Stimulated activated CD4-positive, alpha-beta T cell treated with anti-CD3 and anti-CD28 coated beads, Interleukin-15, amount 100 ng/mL, for 24 hours (primary cell): ENCODE data around the gene MZB1.
"Not testable (repeated sequence)": the region's sequence is repeated elsewhere in the genome, so short reads cannot be mapped to it uniquely, and the experiment has no call there.

Source experiments
- DNase-seq: peaks from one replicate; pipeline ENCODE4 v3.0.0-alpha.2; 2020

The MZB1 gene

DNA sequence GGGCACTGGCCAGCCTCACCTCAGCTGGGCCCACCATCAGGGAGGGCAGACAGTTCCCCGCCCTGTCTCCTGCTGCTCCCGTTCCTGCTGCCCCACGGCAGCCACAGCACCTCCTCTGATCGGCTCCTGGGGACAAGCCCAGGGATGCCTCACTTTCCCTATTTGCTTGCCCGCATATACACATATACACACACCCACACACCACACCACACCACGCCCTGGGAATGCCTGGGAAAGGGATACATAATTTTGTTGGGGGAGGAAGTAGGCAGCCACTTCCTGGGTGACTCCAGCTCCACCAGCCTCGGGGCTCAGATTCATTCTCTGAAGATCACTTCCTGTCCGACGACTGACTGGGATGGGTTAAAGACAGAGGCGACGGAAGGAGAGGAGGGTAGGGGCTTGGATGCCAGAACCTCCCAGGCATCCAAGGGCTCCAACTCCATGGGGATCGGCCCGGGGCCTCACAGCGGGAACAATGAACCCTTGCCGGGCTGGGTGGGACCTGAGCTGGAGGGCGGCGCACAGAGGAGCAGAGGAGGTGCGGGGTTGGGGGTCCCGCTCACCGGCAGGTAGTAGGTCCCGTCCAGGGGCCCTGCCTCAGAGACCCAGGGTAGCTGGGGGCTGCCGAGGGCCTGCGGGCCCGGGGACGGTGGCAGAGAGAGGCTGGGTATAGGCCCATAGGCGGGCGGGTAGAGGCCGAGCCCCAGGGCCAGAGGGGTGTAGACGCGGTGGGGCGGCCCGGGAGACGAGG, 2.0 kb upstream of the MZB1 start:
- DNase-seq = peak; percentile 35

DNA sequence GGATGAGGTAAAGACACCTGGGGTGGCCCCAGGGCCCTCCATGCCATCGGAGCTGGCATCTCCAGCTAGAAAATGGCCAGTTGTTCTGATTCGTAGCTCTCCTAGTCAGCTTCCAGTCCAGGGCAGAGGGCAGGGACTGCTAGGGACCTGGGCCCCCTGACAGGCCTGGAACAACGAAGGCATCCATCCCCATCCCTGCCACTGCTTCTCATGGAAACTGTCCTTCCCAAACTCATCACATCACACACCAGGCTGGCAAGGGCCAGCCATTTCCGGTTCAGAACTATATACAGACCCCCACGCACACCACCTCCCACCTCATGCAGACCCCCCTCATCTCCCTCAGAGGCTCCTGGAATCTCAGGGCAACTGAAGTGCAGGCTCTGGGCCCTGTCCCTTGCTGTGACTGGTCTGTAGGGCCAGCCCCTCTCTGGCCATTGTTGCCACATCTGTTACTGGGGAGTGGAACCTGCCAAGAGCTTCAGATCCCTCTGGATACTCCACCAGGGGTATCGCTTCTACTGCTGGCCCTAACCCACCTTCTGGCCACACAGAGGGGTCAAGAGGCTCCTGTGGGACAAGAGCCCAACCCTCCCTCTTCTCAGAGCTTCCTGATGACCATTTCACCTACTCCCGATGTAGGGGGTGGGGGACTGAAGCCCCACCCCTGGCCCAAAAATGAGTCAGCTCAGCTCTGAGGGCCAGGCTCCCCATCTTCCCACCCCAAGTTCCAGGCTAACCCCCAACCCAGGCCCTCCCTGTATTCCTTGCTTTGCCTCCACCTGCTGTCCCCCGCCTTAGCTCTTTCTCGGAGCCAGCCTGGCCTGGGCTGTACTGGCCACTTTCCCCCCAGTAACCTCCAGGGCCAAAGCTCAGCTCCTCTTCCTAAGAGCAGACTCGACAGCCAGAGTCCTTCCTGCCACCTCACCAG, 1.2 kb upstream of the MZB1 start:
- no peak for DNase-seq

DNA sequence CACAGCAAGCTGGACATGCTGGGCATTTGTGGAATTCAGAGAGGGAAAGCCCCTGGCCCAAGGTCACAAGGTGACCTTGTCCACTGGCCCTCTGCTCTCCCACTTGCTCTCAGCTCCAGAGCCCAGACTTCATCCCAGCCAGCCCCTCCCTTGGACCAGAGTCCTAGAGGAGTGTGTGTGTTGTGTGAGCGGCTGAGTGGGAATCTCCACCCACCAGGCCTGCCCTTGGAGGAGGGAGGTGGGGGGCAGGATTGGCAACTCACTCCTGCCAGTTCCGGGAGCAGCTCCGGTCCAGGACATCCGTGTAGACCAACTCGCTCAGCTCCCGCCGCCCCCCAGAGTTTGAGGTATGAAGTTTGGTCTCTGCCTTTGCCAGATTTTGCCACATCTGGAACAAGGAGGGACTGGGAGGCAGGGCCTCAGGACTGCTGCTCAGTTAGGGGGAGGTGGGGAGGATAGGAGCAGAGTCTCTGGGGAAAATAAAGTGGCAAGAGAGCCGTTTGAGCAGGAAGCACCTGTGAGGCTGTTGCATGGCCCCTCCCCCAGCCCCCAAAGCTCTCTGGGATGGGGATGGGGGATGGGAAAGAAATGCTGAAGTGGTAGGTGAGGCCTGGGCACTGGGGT, 1.4 kb downstream of the MZB1 start:
- DNase-seq = no peak

DNA sequence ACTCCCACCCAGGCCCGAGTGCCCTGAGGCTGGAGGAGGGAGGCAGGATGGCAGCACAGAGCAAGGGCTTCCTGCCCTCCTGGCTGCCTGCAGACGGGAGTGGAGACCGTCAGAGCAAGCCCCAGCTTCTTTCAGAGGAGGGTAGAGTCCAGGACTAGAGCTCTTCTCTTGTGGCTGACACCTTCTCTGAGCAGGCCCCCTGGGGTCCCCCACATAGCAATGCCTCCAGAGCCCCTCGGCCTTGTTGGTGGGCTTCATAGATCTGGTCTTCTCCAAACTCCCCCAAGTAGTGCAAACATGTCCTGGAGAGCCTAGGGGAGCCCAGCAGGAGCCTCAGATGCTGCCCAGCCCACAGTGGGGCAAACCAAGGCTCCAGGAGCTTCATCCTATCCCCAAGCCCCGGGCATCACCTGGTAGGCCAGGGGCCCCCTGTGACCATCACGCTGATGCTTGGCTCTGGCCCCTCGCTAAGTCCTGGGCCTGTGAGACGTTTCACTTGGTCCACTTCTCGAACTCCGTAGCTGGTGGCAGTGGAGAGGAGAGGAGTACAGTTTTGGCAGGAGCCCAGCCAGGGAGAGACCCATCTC, 2.0 kb downstream of the MZB1 start:
- DNase-seq = no peak

DNA sequence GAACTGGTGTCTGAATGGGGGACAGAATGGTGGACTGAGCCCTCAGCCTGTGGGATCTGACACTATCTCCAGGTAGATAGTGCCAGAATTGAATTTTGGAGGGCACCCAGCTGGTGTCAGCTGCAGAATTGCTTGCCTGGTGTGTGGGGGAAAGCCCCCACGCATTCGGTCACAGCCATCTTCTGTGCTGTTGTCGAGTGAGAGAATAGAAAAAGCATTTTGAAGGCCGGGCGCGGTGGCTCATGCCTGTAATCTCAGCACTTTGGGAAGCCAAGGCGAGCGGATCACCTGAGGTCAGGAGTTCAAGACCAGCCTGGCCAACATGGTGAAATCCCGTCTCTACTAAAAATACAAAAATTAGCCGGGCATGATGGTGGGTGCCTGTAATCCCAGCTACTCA, 2.8 kb downstream of the MZB1 start:
- DNase-seq = not testable (repeated sequence)

DNA sequence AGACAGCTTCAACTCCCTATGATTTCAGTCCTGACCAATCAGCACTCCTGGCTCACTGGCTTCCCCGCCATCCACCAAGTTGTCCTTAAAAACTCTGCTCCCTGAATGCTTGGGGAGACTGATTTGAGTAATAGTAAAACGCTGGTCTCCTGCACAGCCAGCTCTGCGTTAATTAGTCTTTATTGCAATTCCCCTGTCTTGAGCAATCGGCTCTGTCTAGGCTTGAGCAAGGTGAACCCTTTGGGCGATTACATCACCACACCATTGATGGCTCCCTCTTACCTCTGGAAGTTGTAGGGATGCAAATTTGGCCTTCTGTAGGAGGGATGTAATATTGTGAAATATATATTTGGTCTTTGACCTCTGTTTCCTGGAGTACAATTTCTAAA, 3.7 kb downstream of the MZB1 start:
- DNase-seq = no peak

DNA sequence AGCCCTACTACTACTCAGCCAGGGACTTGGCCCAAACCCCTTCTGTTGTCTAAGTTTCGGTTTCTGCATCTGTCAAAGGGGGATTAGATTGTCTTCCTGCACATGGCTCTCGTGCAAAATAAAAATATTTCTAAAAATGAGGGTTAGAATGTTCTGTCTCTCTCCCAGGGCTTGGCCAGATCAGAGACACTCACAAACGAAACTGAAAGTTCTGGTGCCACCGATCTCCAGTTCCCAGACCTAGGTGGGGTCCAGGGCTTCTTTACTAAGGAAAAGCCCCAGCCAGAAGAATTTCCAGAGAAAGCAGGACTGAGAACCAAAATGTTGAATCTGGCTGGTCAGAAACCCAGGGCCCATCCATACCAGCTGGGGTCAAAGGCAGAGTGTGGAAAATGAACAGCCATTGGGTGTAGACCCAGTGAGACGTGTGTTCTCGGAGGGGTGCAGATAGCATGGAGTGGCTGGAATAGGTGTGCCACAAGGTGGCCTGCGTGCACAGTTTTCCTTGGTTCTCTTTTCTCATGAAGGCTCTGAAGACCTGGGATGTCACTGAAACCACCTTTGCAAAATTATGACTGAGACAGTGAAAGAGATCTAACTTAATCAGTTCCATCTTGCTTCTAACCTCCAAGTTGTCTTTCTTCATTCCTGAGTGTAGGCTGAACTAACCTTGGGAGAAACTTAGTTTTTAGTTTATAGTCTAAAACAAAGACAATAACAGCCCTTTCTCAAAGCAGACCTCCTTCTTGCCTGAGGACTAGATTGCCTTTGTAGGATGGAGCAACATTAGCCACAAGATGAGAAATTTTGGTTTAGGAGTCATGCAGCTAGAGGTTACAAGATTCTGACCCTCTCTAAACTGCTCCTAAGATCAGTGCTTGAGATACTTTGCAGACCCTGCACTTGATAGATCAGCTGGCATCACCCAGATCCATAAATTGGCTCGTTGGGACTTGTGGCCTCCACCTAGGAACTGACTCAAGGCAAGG, 4.4 kb downstream of the MZB1 start:
- DNase-seq = peak; percentile 40

DNA sequence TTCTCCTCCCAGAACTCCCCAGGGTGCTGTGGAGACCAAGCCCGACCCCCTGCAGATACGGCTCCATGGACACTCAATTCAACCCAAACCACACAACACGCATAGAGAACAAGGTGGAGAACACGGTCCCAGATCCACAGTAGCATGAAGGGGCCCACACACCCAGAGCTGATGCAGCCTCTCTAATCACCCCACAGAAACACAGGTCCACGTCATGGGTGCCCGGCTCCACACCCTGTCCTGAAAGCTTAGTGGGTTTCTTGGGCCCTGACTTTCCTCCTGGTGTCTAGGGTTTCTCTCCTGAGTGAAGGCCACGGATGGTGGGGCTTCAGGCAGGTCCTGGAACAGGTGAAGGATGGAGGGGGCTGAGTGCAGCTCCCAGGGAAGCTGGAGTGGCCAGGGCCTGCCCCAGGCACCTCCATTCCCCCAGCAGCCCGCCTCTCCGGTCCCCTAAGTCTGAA, 5.1 kb downstream of the MZB1 start:
- no peak for DNase-seq

DNA sequence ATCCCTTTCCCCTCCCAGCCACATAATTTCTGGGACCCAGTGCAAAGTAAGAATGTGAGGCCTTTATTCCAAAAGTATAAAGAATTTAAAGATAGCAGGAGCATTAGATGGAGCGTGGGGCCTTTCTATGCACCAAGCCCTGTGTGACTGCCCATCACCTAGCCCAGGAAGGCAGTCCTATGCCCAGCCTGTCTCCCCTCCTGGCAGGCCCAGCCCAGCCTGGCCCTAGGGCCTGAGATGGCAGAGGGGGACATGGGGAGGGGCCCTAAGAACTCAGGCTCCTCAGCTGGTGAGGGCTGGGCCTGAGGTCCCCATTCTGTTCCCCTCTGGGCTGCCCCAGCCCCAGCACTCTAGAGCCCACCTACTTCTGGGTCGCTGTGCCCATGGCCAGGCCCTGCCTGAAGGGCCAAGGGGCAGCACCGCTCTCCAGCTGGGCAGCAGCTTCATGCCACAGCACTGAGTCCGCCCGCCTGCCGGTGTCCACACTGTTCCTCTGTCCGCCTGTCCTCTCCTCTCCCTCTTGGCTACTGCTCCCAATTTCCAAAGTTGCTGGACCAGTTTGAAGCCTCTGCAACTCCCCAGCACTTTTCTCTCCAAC, 5.6 kb downstream of the MZB1 start:
- no peak for DNase-seq

DNA sequence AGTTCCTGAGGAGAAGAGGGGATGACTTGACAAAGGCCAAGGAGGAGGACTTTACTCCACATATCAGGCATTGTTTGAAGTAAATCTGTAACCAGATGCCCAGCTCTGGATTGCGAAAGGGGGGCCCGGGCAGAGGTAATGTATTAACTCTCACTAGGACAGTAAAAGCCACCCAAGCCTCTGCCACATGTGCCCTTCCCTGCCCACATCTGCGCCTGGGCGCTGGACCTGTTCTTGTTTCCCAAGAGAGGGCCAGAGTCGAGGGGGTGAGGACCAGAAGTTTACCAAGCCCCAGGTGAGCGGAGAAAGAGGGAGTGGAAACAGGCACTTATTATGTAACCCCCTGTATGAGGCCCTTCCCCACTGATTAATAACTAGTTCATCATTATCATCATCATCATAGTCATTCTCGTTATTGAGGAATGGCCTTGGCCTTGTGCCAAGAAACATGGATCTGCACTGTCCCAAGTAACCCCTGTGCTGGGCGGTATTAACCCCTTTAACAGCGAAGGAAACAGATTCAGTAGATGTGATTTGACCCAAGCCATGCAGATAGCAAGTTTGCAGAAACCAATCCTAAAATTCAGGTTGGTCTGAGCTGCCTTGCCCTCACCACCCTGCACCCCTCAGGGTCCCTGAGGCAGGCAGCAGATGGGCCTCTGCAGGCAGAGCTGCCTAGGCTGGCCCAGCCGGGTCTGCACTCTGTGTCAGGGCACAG, 6.3 kb downstream of the MZB1 start, which contains the start of gene SLC23A1:
SLC23A1 (minus strand) TSS at position 23 of the 718 bp plus-strand sequence. CDS start 44 bp downstream, outside the sequence.
- no peak for DNase-seq

DNA sequence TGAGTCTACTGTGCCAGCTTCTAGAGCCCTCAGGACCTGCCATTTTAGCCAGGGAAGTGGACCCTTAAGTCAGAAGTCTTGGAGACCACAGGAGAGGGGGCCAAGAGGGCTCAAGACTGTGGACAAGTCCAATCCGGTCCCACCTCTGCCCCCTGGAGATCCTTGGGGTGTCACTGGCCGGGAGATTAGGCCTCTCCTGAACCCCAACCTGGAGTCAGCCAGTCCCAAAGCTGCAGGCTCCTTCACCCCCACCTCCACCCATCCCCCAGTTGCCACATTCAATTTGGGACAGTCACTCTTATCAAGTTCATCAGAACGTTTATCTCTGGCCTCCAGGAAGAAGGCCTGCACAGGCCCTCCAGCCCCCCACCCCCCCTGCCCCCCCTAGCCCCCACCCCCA, 6.9 kb downstream of the MZB1 start:
- no peak for DNase-seq

DNA sequence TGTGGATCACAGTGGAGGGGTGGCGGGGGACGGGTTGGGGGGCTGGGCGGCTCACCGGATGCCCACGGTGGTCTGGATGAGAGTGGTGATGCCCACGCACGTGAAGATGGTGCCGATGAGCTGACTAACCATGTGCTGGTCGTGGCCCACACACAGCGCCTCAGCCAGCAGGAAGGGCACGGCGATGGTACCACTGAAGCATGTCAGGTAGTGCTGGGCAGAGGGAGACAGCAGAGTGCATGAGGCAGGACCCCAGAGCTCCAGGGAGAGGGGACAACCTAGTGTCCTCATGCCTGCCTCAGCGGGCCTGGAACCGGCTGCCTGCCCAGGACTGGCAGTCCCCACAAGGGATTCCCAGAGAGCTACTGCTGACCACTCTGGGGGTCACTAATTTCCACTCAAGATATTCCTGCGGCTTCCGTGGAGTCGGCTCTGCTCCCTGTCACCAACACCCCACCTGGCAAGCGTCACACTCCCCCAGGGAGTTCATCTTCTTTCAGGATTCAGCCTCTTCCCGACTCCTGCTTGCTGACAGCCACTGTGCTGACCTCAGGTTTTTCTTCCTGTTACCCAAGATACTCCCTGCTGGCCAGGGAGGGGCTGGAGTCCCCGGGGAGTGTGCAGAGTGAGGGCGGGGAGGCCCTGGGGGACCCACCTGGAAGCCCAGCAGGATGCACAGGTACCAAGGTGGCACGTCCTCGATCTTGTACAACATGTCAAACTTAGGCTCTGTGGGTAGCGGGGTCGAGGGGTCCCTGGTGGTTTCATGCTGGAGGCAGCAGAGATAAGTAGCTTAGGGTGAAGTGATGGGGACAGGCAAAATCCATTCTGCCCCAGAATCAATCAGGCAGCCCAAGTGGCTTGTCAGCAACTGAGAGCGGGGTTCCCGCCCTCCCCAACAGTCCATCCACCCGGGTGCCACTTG, 7.6 kb downstream of the MZB1 start:
- DNase-seq = no peak

DNA sequence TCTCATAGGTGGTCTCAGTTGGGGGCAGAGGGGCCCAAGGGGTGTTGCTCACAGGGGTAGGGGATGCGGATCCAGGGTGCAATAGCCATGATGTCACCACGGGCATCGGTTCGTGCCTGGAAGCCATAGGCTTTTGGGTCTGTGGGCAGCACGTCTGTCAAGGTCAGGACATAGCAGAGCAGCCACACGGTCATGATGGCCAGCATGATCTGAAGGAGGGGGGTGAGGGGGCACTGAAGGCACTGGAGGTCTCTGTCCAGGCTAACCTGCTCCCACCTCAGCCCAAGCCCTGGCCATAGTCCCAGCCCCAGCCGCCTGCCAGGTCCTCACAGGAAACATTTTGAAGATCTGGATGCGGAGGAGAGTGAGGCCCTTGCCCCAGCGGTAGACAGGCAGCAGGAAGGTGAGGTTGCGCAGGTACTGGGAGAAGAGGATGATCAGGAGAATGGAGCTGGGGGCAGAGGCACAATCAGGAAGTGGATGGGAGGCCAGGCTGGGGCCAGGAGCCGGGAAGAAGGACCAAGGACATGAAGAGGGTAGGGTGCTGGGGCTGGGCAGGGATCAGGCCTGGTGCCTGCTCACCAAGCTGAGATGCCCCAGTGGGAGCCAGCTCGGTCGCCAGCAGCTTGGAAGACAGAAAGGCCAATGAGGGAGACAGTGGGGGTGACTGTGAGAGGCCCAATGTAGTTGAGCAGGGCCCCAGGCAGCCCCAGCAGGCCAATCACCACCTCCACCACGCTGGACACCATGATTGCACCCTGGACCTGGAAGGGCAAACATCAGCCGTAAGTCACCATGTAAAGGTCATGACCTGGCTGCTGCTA, 9.9 kb downstream of the MZB1 start:
- no peak for DNase-seq

DNA sequence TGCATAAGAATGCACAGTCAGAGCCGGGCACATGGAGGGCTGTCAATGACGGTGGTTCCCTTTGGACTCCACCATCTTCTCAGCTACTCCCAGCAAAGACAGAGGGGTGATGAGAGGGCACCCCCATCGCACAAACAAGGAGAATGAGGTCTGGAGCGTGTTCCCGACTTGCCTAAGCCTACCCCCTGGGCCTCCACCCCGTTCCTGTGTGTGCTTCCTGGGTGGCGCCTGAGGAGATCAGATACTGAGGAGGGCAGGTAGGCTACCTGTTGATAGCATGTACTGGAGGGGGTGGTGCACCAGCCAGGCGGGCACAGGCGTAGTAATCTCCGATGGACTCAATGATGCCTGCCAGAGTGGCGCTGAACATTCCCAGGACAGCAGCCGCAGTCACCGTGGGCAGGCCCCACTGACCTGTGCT, 10.8 kb downstream of the MZB1 start:
- no peak for DNase-seq

DNA sequence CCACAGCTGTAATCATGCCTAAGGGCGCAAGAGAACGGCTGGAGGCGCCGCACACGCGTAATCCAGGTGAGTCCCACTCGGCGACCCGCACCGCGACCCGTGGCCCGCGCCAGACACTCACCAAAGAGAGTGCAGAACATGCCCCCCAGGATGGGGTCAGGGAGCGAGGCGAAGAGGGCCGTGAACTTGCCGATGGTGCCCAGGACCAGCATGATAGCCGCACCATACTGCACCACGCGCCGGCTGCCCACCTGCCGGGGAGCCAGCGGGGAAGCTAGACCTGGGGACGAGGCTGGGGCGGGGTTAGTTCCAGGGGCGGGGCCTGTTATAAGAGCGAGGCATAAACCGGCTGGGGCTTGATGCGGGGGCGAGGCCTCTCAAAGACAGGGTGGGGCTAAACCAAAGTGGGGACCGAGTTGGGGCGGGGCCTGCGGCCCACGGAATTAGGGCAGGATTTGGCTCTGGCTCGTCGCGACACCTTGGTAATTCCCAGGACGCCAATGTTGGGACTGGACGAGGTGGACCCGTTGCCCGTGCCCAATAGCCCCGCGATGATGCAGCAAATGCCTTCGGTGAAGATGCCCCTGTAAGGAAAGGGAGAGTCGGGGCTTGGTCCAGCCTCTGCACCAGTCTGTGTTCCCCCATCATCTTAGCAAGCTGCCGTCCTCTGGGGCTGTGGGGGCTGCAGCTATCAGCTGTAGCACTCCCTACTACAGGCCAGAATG, 11.4 kb downstream of the MZB1 start:
- no peak for DNase-seq

DNA sequence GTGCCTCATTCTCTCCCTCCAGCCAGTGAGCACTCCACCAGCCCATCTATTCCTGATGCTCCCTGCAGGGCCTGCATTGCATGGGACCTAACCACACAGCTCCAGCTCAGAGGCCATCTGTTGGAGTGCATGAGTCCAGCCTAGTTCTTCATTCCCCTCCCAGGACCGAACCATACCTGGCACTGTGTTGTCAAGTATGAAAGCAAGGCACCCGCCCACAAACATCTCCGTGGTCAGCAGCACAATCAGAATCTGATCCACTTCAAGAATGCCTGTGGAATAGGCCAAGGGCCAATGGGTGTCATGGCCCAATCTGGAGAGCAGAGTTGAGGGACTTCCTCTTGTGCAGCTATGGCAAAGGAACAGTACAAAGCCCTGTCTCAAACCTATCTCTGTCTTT, 12.5 kb downstream of the MZB1 start:
- no peak for DNase-seq

DNA sequence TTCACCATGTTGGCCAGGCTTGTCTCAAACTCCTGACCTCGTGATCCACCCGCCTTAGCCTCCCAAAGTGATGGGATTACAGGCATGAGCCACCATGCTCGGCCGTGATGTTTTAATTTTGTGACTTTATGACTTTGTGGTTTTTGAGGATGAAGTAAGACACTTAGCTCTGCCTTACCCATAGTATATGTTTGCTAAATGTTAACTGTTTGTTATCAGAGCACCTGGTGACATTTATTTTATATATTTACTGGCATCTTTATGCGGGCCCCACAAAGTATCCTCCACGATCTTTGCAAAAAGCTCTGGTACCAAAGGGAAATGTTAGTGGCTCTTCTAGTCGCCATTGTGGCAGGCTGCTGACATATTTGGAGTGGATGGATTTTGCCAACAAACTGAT, 13.3 kb downstream of the MZB1 start:
- no peak for DNase-seq

DNA sequence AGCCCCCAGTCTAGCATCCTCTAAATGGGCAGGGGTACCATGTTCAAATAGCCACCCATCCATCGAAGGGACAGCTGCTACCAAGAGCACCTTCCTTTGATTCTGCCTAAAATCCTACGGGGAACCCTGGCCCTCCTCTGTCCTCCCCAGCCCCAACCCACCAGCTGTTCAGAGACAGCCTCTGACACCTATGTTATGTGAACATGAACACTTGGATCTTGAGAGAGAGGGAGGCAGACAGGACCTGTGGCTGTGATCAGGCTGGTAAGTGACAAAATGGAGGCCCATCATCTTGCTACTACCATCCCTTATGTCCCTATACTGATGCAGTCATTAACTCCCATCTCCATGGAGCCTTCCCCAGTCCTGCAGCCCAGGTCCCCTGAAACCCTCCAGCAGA, 14.8 kb downstream of the MZB1 start:
- no peak for DNase-seq
